NCI-H128 (cell line): Measurements from ENCODE around the gene RAB5B.

Experiments
- DNase-seq: peaks from one replicate; lab custom pipeline; 2025; ENCODE audit not compliant: unreplicated experiment; lab: John Stamatoyannopoulos, UW

The RAB5B gene

GRCh38 chr12:55973599-55974307, at the start of gene RAB5B:
Gene RAB5B (plus strand): TSS chr12:55974078. CDS start chr12:55986961, 12,883 bp downstream.
- DNase-seq = peak; percentile 100

- no peak for DNase-seq
Observed at GRCh38 chr12:55925371-55925770, 48.5 kb upstream of the RAB5B start.

- no peak for DNase-seq
Observed at GRCh38 chr12:55925870-55926737, 47.8 kb upstream of the RAB5B start.

- DNase-seq = peak; percentile 70
Observed at GRCh38 chr12:55926738-55927587, 46.9 kb upstream of the RAB5B start.

GRCh38 chr12:55927588-55928502, 46.0 kb upstream of the RAB5B start, which contains the start of gene PYM1:
Gene PYM1 (minus strand): TSS chr12:55927894. CDS start chr12:55927761, 133 bp downstream.
- DNase-seq = peak; percentile 29

GRCh38 chr12:55929306-55929791, 44.5 kb upstream of the RAB5B start:
- no peak for DNase-seq

- DNase-seq = no peak
Observed at GRCh38 chr12:55930771-55931316, 43.0 kb upstream of the RAB5B start, which contains the start of gene DGKA. Gene DGKA (plus strand): TSS chr12:55931162. CDS start chr12:55936504, 5,342 bp downstream.

GRCh38 chr12:55931317-55931779, 42.5 kb upstream of the RAB5B start:
- DNase-seq = no peak

GRCh38 chr12:55931780-55932550, 41.9 kb upstream of the RAB5B start:
- DNase-seq = no peak

- no peak for DNase-seq
Observed at GRCh38 chr12:55932551-55932910, 41.3 kb upstream of the RAB5B start.

GRCh38 chr12:55933169-55933798, 40.6 kb upstream of the RAB5B start:
- DNase-seq = no peak

GRCh38 chr12:55933799-55934742, 39.8 kb upstream of the RAB5B start:
- DNase-seq = no peak

GRCh38 chr12:55934773-55935172, 39.1 kb upstream of the RAB5B start:
- DNase-seq = no peak

GRCh38 chr12:55935738-55936151, 38.1 kb upstream of the RAB5B start:
- DNase-seq = no peak

GRCh38 chr12:55937981-55938380, 35.9 kb upstream of the RAB5B start:
- DNase-seq = no peak

- no peak for DNase-seq
Observed at GRCh38 chr12:55938826-55939501, 34.9 kb upstream of the RAB5B start.
